EH (cell line): ENCODE measurements around the gene UNC5A.

Experiments used
- DNase-seq: peaks from one replicate; pipeline ENCODE4 v3.0.0-alpha.2; 2015; ENCODE audit warnings: low read depth

Gene UNC5A

DNA sequence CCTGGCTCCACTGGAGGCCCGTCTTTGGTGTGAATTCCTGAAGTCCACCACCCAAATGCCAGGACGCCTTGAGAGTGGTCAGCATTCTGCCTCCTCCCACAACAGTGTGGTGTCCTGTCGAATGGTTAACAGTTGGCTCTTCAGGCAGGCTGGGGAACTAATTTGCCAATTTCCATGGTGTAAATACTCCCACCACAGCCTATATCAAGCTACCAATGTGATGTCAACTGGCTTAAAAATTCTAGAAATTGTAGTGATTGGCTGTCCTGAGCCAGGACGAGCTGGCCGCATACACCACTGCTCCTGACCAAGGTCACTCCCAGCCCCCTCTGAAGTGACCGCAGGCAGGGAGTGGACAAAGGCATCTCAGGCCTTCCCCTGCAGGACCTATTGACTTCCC is 11.1 kb downstream of the UNC5A start:
- no peak for DNase-seq

DNA sequence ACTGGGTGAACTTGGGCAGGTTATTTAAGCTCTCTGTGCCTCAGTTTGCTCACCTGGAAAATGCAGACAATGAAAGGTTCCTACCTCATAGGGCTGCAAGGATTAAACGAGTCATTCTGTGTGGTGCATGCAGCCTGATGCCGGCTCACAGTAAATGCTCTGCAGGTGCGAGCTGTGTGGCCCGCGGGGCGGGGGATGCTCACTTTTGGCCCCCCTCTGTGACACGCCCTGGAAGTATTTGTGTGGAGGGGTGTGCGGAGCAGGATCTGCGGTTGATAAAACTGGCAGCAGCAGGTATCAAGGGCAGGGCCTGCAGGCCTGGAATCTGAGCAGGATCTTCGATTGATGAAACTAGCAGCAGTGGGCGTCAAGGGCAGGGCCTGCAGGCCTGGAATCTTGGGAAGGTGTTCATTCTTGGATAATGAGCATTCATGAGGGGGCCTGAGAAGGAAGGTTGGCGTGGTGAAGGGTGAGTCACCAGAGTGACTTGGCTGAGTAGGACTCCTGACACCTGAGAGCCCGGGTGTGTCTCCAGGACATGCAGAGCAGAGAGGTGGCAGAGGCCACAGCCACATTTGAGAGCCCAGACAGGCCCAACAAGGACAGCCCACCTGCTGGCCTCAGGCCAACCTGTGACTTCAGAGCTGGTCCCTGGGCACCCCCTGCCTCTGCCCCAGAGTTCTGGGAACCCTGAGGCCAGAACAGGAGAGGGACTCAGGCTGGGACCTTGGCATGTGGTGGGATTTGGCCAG is 11.9 kb downstream of the UNC5A start:
- no peak for DNase-seq

DNA sequence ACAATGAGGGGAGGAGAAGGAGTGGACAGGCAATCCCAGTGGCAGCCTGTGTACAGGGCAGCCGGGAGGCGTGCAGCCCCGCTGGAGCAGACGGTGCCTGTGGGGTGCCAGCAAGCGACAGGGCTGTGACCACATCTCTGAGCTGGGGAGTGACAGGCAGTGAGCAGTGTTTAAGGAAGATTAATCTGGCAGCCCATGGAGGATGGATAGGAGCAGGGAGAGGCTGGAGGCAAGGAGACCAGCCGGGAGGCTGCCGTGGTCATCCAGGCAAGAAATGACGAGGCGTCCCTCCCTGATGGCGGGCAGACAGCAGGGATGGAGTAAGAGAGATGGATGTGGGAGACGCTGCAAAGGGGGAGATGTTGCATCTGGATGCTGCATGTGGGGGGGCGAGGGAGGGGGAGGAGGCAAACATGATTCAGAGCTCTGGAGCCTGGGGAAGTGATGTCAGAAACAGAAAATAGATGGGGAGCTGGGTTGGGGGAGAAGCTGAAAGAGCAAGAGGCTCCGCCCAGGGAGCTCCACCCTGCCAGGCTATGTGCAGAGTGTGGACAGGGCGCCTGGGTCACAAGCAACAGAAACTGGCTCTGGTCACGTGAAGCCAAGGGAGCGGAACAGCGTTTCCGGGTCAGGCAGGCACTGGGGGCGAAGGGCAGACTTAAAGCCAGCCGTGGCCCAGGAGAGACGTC is 12.6 kb downstream of the UNC5A start:
- DNase-seq = no peak

DNA sequence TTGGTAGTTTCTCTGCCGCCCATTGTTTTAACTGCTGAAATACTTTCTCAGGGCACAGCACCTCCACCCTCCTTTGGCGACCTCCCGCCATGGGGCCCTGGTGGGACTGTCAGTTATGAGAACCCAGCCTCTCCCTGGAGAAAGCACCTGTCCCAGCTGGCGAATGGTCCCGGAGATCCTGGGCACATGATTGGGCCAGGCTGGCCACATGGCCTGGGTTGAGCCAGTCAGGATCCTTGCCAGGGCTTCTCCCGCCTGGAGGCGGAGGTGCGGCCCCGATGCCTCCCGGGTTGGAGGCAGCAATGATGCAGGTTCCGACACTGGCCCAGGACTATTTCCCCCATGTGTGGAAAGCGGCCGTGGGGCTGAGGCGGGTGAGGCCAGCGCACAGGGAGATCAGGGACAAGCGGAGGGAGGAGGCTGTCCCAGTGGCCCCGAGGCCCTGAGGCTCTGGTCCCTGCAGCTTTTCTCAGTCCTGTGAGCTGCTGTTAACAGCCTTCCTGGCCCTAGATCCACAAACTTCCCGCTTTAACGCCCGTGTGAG is 13.6 kb downstream of the UNC5A start:
- no peak for DNase-seq

DNA sequence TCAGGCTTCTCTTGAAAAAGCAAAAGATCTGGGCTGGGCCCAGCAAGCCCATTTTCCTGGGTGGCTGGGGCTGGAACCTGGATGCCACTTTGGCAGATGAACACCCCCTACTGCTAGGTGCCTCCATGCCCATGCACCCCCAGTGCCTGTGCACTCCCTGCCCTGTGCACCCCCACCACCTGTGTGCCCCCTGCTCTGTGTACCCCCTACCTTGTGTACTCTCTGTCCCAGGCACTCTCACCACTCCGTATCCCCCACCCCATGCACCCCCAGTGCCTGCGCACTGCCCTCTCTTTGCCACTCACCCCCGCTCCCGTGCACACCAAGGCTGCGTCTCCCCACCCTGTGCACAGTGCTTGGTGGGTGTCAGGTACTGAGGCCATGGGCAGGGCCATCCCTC is 14.2 kb downstream of the UNC5A start:
- DNase-seq = no peak

DNA sequence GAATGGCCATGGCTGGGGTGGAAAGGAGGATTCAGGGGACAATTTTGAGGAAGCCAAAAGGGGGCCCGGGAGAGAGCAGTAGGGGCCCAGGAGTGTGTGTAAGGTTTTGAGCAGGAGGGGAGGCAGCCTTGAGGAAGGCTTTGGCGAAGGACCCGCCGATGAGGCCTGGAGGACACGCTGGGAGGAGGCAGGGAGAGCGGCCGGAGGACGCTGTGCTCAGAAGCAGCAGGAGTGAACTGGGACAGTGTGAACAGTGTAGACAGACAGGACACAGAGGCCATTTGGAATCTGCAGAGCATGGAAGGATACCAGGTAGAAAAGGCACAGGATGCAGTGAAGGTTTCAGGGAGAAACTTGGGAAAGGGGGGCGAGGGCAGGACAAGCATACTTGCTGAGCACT is 14.9 kb downstream of the UNC5A start:
- DNase-seq = no peak

DNA sequence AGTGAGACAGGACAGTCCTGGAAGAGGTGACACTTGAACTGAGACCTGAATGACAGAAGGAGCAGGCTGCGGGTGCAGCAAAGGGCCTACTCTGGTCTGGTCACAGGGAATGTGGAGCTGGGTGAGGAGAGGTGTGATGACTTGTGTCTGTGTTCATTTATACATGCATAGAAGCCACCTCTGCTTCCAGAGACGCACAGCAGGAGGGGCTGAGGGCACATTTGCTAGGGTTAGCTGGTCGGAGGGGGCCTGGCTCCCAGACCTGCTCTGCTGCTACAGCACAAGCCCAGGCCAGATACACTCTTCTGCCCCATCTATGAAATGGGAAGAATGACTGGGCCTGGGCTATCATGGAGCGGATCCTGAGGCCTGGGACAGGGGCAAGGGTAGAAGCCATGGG is 15.6 kb downstream of the UNC5A start:
- DNase-seq = no peak

DNA sequence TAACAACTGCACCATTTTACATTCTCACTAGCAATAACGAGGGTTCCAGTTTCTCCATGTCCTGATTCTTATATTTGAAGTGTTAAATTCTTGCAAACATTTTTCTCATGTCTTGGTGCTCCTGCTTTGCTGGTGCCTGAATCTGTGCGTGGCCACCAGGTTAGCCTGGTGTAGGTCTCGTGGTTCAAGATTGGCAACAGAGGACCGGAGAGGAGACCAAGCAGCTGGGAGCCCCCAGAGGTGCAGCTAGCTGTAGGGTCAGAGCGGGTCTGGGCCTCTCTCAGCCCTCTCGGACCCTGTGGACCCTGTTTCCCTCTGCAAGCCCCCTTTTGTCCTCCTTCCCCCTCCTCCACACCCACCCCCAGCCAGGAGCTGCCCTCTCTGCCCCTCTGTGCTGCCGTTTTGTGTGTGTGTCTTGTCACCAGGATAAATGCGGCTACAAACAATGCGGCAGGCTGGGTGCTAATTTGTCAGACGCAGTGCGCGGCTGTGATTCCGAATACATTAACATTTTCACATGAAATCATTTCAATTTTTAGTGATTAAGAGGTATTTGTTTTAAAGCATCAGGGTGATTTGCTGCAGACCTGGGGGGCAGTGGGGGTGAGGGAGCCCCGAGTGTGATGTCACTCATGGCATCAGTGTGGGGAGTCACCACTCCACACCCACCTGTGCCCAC is 17.5 kb downstream of the UNC5A start:
- no peak for DNase-seq

DNA sequence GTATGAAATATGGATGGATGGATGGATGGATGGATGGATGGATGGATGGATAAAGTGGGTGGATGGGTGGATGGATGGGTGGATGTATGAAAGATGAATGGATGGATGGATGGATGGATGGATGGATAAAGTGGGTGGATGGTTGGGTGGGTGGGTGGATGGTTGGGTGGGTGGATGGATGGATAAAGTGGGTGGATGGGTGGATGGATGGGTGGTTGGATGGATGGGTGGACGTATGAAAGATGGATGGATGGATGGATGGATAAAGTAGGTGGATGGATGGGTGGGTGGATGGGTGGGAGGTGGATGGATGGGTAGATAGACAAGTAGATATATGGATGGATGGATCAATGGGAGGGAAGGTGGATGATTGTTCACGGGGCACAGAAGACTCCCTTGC is 19.0 kb downstream of the UNC5A start:
- DNase-seq = no peak

DNA sequence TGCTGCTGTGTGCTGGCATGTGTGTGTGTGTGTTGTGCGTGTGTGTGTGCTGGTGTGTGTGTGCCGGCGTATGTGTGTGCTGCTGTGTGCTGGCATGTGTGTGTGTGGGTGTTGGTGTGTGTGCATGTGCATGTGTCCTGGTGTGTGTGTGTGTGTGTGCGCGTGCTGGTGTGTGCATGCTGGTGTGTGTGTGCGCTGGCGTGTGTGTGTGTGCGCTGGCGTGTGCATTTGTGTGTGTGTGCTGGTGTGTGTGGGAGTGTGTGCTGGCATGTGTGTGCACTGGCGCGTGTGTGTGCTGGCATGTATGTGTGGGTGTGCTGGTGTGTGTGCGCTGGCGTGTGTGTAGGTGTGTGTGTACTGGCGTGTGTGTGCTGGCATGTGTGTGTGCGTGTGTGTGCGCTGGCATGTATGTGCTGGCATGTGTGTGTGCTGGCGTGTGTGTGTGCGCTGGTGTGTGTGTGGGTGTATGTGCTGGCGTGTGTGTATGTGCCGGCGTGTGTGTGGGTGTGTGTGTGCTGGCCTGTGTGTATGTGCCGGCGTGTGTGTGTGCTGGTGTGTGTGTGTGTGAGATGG is 20.1 kb downstream of the UNC5A start:
- DNase-seq = no peak

DNA sequence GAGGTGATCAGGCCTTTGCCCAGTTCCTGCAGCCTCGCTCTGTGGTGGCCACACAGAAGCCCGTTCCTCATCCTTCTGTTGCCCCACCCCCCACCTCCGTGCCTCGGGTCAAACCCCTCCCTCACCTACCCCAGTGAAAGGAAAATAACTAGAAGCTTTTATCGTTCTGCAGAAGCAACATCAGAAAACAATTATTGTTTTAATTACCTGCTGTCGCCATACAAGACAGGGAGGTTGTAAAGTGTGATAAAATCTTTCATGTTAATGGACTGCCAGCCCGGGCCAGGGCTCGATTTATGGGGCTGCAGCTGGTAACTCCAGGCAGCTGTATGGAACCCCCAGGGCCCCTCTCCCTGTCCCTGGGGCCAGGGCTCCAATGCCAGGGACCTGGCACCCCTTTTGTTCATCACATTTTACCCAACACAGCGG is 20.6 kb downstream of the UNC5A start:
- no peak for DNase-seq

DNA sequence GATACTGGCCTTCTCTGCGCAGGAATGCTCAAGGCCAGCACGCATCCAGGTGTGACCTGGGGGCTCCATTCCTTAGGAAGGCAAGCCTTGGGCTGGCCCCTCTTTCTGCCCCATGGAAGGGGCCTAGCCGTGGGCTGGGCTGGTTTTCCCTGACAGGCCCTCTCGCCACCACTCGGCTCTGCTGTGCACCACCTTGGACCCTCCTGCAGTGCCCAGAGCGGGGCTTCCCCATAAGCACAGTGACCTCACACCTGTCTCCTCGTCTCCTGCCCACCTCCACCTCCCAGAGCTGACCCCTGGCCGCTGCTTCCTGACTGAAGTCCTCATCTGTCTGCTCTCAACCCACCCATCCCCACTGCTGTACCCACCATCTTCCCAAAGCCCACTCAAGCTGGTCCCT is 21.1 kb downstream of the UNC5A start:
- DNase-seq = no peak

DNA sequence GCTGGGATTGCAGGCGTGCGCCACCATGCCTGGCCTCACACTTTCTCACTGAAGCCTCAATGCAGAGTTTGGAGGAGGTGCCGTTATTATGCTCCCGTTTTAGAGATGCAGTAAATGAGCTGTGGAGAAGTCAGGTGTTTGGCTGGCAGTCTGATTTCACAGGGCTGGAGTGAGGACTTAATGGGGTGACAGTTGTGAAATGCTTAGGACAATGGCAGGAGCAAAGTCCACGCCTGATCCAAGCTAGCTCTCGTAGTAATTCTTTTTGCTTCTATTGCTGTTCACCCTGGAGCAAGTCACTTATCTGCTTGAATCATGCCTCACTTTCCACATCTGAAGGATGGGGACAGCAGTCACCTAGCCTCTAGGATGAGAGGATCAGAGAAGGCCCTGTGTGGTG is 21.8 kb downstream of the UNC5A start:
- DNase-seq = no peak

DNA sequence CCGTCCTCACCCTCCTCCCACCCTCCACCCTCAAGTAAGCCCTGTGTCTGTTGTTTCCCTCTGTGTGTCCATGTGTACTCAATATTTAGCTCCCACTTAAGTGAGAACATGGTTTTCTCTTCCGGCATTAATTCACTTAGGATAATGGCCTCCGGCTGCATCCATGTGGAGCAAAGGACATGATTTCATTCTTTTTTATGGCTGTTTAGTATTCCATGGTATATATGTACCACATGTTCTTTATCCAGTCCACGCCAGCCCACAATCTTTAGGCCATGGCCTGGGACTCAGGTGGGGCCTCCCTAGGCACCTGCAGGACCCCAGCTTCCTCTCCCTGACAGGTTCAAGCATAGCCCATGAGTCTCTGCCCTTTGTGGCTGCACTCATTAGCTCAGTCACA is 22.9 kb downstream of the UNC5A start:
- no peak for DNase-seq

DNA sequence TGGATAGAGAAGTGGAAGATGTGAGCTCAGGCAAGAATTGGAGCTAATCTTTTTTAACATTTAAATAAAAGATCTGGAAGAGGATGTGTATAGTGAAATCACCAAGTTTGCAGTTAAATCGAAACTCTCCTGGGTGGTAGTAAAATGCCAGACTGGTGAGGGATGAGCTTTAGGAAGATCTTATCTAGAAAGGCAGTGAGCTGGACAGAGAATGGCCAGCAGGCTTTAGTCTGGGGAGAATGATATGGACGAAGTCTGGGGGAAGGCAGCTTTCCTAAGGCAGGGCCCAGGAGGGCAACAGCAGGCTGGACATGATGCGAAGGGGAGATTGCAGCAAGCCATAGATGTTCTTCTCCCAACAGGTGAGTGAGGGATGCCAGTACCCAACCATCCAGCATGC is 25.6 kb downstream of the UNC5A start:
- no peak for DNase-seq

DNA sequence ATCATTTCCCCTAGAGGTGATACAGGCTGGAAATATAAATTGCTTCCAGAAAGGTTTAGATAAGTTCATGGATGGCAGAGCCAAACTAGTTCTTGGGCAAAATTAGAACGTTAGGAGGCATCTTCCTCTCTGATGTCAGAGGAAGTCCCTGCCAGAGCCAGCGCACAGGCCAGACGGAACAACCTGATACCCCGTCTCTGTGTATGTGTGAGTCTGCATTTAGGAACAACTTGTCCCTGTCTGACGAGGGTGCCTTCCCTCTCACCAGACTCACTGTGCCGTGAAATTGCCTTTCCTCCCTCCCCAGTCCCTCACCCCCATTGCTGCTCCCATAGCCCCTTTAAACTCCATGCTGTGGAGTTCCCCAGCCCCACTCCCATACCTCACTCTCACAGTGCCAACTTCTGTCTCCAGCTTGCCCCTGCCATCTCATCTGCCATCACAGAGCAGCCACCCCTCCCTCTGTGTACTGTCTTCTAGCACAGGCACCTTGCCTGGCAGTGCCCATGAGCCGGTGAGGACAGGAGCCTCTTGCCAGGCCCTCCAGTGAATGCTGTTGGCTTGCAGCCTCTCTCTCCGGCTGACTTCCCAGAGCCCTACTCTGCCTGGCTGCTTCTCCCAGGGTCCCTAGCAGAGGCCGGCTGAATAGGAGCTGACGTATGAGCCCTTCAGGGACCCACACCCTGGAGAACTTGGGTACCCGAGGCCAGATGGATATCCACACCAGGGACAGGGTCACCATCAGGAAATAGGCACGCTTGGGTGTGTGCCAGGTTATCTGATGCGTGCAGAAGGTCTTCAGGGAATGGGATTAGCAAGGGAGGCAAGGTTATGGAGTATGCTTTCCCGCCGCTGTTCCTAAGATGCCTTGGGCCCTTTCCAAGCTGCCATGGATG is 26.7 kb downstream of the UNC5A start:
- no peak for DNase-seq

DNA sequence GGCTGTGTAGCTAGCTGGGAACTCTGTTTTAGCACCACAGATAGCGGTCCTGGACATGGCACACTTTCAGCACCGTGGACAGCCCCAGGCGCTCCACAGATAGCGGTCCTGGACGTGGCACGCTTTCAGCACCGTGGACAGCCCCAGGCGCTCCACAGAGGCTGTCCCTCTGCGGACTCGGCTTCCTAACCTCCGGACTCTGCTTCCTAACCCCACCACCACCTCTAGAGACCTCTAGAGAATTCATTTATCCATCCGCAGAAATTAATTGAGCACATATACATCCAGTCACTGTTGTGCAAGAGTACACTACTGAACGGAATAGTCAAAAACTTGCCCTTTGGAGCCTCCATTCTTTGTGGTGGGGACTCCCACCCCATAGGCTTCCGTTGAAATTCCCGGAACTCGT is 27.4 kb downstream of the UNC5A start:
- peak; percentile 88 for DNase-seq

DNA sequence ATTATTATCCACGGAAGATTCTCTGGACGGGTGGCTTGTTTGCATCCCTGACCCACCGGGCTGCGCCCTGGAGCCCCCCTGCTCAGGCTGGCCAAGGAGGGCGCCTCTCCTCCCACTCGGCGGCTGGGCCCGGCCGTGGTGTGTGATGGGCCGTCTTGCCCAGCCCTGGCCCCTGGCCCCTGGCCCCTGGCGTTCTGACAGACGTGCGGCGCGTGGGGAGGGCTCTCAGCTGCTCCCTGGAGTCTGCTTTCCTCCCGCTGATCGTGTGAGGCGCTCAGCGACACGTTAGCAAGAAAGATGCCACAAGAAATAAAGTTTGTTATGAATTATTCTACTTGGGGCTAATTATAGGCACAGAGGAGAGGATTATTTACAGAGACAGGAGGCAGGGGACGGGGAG is 33.3 kb downstream of the UNC5A start:
- no peak for DNase-seq

DNA sequence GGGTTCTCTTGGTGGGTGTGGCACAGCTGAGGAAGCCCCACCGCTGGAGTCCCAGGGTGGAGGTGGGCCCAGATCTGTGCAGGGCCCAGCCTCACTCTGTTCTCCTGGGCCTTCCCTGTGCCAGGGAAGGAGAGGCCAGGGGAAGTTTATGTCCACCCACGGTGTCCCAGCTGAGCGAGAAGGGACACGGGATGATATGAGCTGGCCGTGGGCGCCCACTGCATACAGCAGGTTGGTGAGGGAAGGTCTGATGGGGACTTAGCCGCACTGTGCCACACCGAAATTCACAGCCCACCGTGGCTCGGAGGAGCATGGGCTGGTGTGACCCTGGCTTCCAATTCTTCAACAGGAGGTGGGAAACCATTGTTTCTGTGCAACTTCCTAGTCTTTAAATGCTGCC is 33.9 kb downstream of the UNC5A start:
- no peak for DNase-seq

DNA sequence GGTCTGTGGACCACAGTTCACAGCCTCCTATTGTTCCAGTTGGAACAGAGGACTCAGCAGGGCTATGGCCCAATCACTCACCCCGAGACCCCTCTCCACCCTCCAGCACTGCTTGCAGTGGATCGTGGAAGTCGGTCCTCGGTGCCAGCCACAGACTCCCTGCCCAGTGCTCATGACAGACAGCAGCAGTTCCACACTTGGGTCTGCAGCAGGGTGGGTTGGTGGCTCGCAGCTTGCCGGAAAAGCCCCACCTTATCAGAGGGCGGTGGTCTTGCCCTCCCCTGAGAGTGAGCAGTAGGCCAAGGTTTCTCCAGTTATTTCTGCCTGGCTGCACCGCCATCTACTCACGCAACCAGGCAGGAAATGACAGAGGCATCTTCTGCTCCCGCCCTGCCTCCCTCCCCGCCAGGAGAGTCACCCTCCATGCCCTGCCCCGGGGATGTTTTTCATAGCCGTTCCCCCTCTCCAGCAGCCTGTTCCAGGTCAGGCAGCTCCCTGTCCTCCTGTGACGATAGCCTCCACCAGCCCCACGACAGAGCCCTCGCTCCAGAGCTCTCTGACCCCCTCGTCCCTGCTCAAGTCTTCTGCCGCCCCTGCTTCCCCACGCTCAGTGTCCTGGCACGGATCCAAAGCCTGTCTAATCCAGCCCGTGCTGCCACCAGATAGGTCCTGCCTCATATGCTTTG is 34.5 kb downstream of the UNC5A start:
- peak; percentile 53 for DNase-seq

DNA sequence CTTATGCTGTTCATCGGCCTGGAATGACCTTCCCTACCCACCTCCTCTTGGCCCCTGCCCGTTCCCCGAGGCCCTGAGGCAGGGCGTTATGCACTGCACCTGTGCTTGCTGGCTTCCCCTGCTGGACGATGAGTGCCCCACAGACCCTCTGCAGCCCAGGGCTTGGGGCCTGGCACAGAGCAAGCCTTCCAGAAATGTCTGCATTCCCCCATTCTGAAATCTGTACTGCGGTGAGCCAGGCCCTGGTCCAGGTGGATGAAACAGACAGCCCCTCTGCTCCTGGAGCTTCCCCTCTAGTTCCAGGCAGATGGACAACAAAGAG is 35.0 kb downstream of the UNC5A start:
- no peak for DNase-seq
